Amniotic stem cell (primary cell): ENCODE data around the gene KIF2A.

ENCODE experiments used
- DNase-seq: peaks from one replicate; lab custom pipeline; 2025; lab: John Stamatoyannopoulos, UW

KIF2A gene

DNA sequence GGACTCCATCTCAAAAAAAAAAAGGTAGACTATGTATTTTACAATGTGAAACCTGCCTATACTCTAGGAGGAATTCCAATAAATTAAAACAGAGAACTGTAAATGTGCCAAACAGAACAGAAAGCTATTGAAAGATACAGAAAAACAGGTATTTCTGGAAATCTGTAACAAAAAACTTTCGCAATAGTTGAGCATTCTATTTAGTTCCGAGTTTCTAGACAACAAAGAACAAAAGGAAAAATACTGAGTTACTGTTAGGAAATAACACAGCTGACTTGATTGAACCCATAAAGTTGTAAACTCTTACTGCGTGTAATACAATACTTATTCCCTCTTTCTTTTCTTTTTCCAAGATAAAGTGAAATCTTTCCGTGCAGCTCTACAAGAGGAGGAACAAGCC lies 79.1 kb downstream of the KIF2A start:
- no peak for DNase-seq

DNA sequence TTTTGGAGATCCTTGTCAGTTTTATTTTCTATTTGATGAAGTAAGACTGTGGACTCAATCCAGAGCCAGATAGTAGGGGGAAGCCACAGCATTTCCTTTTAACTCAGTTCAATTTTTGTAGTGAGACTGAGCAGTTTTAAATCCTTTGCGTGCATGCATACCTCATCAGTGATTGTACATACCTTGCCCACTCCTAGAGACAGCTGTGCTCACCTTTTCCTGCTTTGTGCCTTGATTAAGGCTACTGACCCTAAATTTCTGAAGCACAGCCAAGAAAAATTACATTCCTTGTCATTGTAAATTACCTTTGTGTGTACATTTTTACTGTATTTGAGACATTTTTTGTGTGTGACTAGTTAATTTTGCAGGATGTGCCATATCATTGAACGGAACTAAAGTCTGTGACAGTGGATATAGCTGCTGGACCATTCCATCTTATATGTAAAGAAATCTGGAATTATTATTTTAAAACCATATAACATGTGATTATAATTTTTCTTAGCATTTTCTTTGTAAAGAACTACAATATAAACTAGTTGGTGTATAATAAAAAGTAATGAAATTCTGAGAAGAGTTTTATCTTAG lies 79.9 kb downstream of the KIF2A start:
- DNase-seq, result no peak

DNA sequence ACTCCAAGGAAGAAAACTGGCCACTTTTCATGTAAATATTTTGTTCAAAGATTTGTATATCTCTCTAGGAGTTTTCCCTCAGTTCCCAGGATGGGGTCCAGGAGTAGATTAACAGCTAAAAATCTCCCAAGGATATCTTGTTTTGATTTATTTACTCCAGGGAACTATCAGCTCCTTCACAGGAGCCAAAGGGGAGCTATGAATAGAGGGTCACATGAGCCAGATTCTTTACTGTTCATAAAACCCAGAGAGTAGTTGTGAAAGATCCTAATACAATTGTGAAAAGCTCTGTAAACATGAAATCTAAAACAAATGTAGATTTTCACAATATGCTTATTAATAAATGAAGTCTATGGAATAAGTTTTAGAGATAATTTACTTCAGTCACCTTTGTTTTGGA lies 80.8 kb downstream of the KIF2A start:
- DNase-seq, result no peak

DNA sequence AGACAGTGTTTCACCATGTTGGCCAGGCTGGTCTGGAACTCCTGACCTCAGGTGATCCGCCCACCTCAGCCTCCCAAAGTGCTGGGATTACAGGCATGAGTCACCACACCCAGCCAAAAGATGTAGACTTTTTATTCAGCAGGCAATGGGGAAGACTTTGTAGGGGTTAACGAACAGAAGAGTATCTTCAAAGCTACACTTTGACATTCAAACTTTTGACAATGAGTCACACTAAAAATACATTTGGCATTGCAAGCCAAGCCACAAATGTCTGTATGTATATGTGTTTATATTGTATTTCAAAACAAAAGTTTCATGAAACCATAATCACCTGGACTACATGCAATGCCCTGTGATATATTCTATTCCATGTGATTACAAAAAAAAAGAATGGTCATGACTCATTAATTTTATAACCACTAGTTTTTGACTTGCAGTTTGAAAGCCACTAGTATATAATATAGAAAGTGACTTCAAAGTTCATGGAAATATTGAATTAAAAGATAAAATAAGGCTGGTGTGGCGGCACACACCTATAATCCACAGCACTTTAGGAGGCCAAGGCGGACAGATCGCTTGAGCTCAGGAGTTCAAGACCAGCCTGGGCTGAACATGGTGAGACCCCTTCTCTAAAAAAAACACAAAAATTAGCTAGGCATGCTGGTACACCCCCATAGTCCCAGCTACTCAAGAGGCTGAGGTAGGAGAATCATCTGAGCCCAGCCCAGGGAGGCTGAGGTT lies 89.4 kb downstream of the KIF2A start:
- DNase-seq, result peak; percentile 2

DNA sequence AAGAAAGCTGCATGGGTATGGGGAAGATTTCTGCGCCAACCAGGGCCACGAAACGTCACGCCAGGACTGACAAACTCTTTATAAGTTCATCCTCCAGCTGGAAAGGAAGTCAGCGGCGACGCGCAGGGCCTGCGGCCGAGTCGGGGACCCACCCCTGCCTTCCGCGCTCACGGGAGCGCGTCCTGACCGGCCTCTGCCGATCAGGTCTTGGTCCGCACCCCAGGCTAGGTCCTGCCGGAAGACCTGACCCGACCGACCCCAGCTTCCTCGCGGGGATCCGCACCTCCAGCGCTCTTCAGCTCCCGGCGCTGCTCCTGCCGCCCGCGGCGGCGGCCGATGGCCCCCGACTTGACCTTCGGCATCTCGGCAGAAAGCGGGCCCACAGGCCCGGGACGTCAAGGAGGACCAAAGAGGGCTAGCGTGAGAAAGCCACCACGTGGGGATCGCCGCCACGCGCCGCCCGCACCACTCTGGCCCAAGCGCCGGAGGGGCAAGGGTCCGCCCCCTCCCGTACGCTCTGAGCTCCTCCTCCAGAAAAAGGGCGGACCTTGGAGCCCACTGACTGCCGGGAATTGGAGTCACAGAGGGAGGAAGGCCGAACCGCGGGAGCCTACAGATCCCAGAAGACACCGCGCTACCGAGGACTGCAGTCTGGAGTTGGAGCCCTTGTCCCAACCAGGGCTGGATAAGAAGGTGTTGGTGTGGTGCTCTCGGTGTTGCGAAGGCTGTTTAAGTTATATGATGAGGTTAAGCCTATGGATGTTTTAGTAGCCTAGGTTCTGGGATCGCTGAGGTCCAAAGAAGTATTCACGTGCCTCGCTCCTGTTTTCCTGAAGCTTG lies 97.6 kb downstream of the KIF2A start, which contains the start of gene DIMT1:
Gene DIMT1 (minus strand): TSS at position 495 of the 840 bp plus-strand sequence. CDS start 133 bp downstream, at position 362.
- peak; percentile 97 for DNase-seq

DNA sequence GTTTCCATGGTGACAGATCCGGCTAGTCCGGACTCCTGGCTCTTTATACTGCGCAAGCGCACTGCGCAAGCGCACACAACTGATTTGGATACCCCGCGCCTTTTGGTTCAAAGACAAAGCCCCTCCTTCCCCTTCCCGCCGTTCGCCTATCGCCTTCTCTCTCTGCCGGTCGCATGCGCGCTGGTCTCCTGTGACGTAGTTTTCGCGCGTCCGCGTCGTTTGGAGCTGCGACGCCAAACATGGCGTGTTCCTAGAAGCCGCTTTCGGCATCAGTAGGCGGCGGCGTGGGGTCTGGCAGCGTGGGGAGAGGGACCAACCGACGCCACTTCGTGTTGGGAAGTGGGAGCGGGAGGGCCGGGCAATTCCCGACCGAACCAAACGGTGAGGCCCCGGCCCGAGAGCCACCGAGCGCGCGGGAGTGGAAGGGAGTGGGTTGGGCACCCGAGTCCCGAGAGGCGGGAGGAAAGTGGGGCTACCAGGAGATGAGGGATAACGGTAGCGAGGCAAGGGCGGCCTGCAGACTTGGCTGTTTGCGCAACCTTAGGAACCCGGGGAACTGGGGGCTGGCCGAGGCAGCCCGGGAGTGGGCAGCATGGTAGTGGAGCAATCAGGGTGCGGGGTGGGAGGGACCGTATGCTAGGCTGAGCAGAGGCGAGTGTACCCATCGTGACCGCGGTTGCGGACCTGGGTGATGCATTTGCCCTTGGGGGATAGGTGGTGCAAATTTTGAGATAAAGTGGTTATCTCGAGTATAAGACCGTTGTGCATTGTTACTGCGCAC lies 106.7 kb downstream of the KIF2A start, which contains the start of gene IPO11:
Gene IPO11 (plus strand): TSS at position 215 of the 781 bp plus-strand sequence. CDS start 24,517 bp downstream, outside the sequence.
- DNase-seq, result peak; percentile 99

DNA sequence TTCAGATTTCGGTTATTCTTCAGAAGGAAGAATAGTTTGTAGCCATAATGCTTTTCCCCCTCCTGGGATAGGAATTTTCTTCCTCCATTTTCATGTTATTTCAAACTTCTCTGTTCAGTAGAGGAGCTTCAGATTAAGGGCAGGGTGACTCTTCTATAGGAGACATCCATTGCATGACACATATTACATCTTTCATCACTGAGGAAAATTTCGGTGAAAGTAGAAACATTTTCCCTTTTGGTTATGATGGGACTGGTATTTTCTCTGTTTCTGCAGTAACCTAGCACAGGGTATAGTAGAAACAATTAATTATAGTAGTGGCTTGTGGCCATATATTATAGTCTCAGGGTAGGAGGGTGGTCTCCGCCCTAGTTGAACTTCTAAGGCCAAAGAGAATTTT lies 107.7 kb downstream of the KIF2A start:
- DNase-seq, result no peak

DNA sequence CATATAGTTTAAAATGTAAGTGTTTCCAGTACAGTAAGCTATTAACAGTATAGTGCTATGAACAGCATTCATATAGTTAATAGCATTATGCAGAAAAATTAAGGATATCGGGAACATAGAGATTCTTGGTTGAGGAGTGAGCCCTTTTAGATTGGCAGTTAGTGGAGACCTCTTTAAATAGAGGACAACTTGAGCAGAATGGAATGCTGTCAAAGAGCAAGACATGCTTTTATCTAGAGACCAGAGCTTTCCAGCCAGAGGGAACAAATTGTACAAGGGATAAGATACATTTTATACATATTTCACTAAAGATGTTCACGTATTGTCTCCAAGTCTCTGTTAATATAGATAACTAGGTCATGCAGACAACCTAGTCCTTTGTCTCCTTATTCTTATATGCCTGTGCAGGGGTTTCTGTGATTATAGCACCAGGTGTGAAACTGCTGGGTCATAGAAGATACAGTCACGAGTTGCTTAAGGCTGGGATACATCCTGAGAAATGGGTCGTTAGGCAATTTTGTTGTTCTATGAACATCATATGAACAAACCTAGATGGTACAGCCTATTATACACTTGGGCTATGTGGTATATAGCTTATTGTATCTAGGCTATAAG lies 112.6 kb downstream of the KIF2A start:
- no peak for DNase-seq

DNA sequence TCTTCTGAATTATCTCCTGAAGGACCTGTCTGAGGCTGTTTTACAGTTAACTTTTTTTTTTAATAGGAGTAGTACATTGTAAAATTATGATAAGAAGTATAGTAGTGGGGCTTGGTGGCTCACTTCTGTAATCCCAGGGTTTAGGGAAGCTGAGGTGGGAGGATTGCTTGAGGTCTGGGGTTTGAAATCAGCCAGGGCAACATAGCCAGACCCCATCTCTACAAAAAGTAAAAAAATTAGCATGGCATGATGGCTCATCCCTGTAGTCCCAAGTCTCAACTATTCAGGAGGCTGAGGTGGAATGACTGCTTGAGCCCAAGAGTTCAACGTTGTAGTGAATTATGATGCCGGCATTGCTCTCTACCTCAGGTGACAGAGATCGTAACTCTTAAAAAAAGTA lies 113.6 kb downstream of the KIF2A start:
- no peak for DNase-seq

DNA sequence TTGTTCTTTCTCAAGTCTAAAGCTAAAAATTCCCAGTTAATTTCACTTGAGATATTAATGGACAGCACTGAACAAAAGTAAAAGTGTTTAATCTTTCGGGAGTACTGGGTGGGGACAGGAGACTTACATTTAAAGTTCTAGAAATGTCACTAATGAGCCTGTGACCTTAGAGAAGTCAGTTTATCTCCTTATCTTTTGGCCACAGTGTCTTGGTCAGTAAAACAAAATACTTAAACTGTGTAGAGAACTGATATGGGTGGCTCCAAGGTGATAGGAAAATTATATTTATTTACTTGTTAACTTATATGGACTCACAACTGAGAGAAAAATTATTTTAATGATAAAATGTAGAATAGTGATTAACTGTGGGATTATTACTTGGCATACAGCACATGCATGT lies 115.4 kb downstream of the KIF2A start:
- DNase-seq, result no peak

DNA sequence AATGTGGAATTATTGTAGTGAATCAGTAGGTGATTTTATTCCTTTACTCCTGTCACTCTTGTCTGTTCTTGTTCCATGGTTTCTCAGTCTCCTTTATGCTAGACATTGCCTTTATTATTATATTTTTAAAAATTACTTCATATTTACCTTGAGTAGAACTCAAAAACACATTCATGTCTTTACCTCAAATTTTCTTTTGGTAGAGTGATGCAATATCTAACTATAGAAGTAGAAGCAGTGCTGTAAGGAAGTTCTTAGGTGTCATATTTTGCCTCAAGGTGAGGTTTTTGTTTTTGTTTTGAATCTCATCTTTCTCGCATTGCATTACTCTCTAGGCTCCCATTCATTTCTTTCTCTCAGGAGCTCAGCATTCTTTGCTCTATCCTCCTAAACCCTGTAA lies 118.8 kb downstream of the KIF2A start:
- DNase-seq, result no peak

DNA sequence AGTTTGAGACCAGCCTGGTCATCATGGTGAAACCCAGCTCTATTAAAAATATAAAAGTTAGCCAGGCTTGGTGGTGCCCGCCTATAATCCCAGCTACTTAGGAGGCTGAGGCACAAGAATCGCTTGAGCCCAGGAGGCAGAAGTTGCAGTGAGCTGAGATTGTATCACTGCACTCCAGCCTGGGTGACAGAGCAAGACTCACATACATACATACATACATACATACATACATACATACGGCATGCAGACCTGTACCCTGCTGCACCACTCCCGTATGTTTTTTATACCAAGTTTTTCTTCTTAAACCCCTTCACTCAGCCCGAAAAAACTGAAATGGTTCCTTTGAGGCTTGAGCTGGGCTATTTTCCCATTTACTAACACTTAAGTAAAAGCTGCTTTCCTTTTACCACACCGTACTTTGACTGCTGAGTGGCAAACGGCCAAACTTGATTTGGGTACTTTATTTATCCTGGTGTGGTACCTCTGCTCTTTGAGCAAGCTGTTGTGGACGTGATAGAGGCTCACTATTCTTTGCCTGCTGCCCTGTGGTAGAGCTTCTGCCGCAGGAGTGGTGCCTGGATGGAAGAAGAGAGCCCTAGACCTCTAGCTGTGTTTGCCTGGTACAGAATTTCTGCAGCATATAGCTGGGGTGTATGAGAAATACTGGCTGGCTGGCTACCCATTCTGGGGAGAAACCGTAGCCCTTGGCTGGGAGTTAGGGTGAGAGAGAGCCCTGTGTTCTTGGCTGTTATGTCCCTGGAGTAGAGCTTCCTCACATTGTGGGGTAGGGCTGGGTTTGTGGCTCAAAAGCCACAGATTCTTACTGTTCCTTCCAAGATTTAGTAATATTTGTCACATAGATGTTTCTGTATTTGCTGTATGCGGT lies 126.0 kb downstream of the KIF2A start:
- no peak for DNase-seq

DNA sequence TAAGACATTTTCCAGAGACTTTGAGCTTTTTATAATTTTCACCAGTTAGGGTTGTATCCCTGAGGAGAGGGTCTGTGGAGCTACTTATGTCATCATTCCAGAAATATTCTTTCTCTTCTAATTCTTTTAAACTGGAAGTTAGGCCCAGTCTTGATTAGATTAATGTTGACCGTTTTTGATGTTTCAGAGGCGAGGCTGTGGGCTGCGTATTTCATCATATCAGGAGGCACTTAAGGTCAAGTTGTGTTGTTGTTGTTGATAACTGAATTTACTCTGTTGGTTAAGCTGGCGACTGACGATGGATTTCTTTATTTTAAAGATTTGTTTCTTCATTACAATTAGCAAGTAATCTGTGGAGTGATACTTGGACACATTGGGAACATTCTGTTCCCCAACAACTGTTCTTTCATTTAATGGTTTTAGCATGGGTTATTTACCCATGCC lies 126.6 kb downstream of the KIF2A start:
- DNase-seq, result no peak
